SU-DHL-6 (cell line): Measurements from ENCODE around the gene SLC22A23.

Experiments used
- H2AFZ ChIP-seq: fragments of 200-600 bp; sonication (generic); 2 replicates; pipeline ENCODE4 v1.6.1; 2014; ENCODE audit warnings: low read depth, mild to moderate bottlenecking, moderate library complexity, mixed read lengths, antibody characterized with exemption, low read length; ENCODE audit not compliant: severe bottlenecking
- H3F3A ChIP-seq: fragments of 200-600 bp; shearing (Covaris generic); 2 replicates; pipeline ENCODE4 v1.6.0; 2016; ENCODE audit warnings: antibody characterized with exemption, mild to moderate bottlenecking; ENCODE audit not compliant: insufficient read depth
- H3K27ac ChIP-seq: fragments of 200-600 bp; sonication (generic); 2 replicates; pipeline ENCODE4 v1.5.1; 2016; ENCODE audit warnings: low read depth, mild to moderate bottlenecking, low read length, moderate library complexity, mixed read lengths
- H3K27me3 ChIP-seq: fragments of 200-600 bp; sonication (generic), shearing (Covaris generic); 2 replicates; pipeline ENCODE4 v1.6.0; 2014; ENCODE audit warnings: mild to moderate bottlenecking, low read length
- H3K36me3 ChIP-seq: fragments of 200-600 bp; sonication (generic); 2 replicates; pipeline ENCODE4 v1.6.1; 2014; ENCODE audit warnings: mild to moderate bottlenecking, low read length, mixed read lengths
- H3K4me2 ChIP-seq: fragments of 300-600, 200-600 bp; shearing (Covaris generic), sonication (generic); 2 replicates; pipeline ENCODE4 v1.6.0; 2014; ENCODE audit warnings: low read length, low read depth, mild to moderate bottlenecking; ENCODE audit not compliant: poor library complexity, severe bottlenecking
- H3K4me3 ChIP-seq: fragments of 200-600 bp; sonication (generic); 2 replicates; pipeline ENCODE4 v1.5.1; 2014; ENCODE audit warnings: antibody characterized with exemption, low read length, mild to moderate bottlenecking, mixed read lengths; ENCODE audit not compliant: insufficient read depth, poor library complexity, severe bottlenecking
- H3K79me2 ChIP-seq: fragments of 200-600 bp; sonication (generic); 2 replicates; pipeline ENCODE4 v1.6.1; 2014; ENCODE audit warnings: mild to moderate bottlenecking, low read length, moderate library complexity; ENCODE audit not compliant: insufficient read depth
- H3K9ac ChIP-seq: fragments of 200-600 bp; sonication (generic); 2 replicates; pipeline ENCODE4 v1.7.0; 2014; ENCODE audit warnings: mild to moderate bottlenecking, low read length
- H3K9me2 ChIP-seq: fragments of 200-600 bp; sonication (generic); replicated peaks from 2 replicates; pipeline ENCODE4 v1.6.1; 2014; ENCODE audit warnings: low read length; ENCODE audit not compliant: insufficient read depth
- H3K9me3 ChIP-seq: fragments of 200-600 bp; sonication (generic); 2 replicates; pipeline ENCODE4 v1.6.1; 2014; ENCODE audit warnings: low read length, mixed read lengths; ENCODE audit not compliant: insufficient read depth
- H4K20me1 ChIP-seq: fragments of 200-600 bp; sonication (generic); 2 replicates; pipeline ENCODE4 v1.6.1; 2014; ENCODE audit warnings: low read depth, mild to moderate bottlenecking, antibody characterized with exemption, low read length, moderate library complexity, mixed read lengths
- CTCF ChIP-seq: fragments of 200-600 bp; sonication (generic); IDR thresholded peaks from one replicate; pipeline ENCODE4 v1.5.1; 2017; ENCODE audit warnings: antibody characterized with exemption, mild to moderate bottlenecking, low read length, moderate library complexity; ENCODE audit not compliant: insufficient read depth, poor library complexity, severe bottlenecking
- EZH2phosphoT487 ChIP-seq: fragments of 200-600 bp; sonication (generic), shearing (Covaris generic); conservative IDR thresholded peaks from 2 replicates; pipeline ENCODE4 v1.6.1; 2018; ENCODE audit warnings: mild to moderate bottlenecking, antibody characterized with exemption, low read length, moderate library complexity, mixed read lengths

Gene SLC22A23

GRCh38 chr6:3432416-3432815, 24.4 kb downstream of the SLC22A23 start:
- H3K9ac ChIP-seq = no peak overlapping the region
- no peak for TF ChIP-seq CTCF
- no peak for TF ChIP-seq EZH2phosphoT487
- H3K4me3 ChIP-seq = no peak overlapping the region
- H3K9me2 ChIP-seq = no peaks in the 10 kb centered on the region
- no peaks in the 10 kb centered on the region for H3K36me3 ChIP-seq
- no peaks in the 10 kb centered on the region for H3K79me2 ChIP-seq
- no peaks in the 10 kb centered on the region for H3K9me3 ChIP-seq
- no peaks in the 10 kb centered on the region for H3F3A ChIP-seq
- no peak overlapping the region for H3K4me2 ChIP-seq
- H3K27me3 ChIP-seq = no peaks in the 10 kb centered on the region
- H2AFZ ChIP-seq = no peak overlapping the region
- H3K27ac ChIP-seq = no peak overlapping the region
- H4K20me1 ChIP-seq = no peaks in the 10 kb centered on the region

GRCh38 chr6:3431994-3432393, 24.9 kb downstream of the SLC22A23 start:
- no peak overlapping the region for H3K4me3 ChIP-seq
- no peaks in the 10 kb centered on the region for H3K9me3 ChIP-seq
- H3K27me3 ChIP-seq = no peaks in the 10 kb centered on the region
- no peaks in the 10 kb centered on the region for H3F3A ChIP-seq
- no peak overlapping the region for H3K27ac ChIP-seq
- TF ChIP-seq EZH2phosphoT487 (no peak), CTCF (no peak)
- H4K20me1 ChIP-seq = no peaks in the 10 kb centered on the region
- H2AFZ ChIP-seq = no peak overlapping the region
- H3K36me3 ChIP-seq = no peaks in the 10 kb centered on the region
- no peaks in the 10 kb centered on the region for H3K79me2 ChIP-seq
- no peak overlapping the region for H3K4me2 ChIP-seq
- no peaks in the 10 kb centered on the region for H3K9me2 ChIP-seq
- H3K9ac ChIP-seq = no peak overlapping the region

- no peak overlapping the region for H2AFZ ChIP-seq
- TF ChIP-seq CTCF = no peak
- H3K36me3 ChIP-seq = no peaks in the 10 kb centered on the region
- H3K27ac ChIP-seq = no peak overlapping the region
- no peaks in the 10 kb centered on the region for H3K27me3 ChIP-seq
- no peak overlapping the region for H3K4me2 ChIP-seq
- no peak overlapping the region for H3K9ac ChIP-seq
- no peaks in the 10 kb centered on the region for H3K9me3 ChIP-seq
- no peak overlapping the region for H3K4me3 ChIP-seq
- H3K79me2 ChIP-seq = no peaks in the 10 kb centered on the region
- H3F3A ChIP-seq = no peaks in the 10 kb centered on the region
- H4K20me1 ChIP-seq = no peaks in the 10 kb centered on the region
- no peaks in the 10 kb centered on the region for H3K9me2 ChIP-seq
These were observed 27.6 kb downstream of the SLC22A23 start for GRCh38 chr6:3429211-3429610.

- no peak overlapping the region for H2AFZ ChIP-seq
- no peak overlapping the region for H3K9ac ChIP-seq
- H3K36me3 ChIP-seq = no peaks in the 10 kb centered on the region
- no peaks in the 10 kb centered on the region for H3K79me2 ChIP-seq
- H3K27me3 ChIP-seq = no peaks in the 10 kb centered on the region
- H3K9me2 ChIP-seq = no peaks in the 10 kb centered on the region
- H3K4me3 ChIP-seq = no peak overlapping the region
- H3K9me3 ChIP-seq = no peaks in the 10 kb centered on the region
- no peak overlapping the region for H3K4me2 ChIP-seq
- H3K27ac ChIP-seq = no peak overlapping the region
- TF ChIP-seq EZH2phosphoT487 (no peak), CTCF (no peak)
- no peaks in the 10 kb centered on the region for H3F3A ChIP-seq
- H4K20me1 ChIP-seq = no peaks in the 10 kb centered on the region
These were observed 28.1 kb downstream of the SLC22A23 start for GRCh38 chr6:3428700-3429099.
